ENCODE results near the gene SPDYA. TPM values are rescaled to one million over a fixed set of nuclear protein-coding genes. Genes with fewer than 3 reads are reported as not detected.
"Not testable (repeated sequence)": the region's sequence is repeated elsewhere in the genome, so short reads cannot be mapped to it uniquely, and the experiment has no call there.

SPDYA gene
- total RNA-seq, 5 donors from 2014 or later (not counting 1 experiment from before 2014, with no cell fraction given): 2.2 to 13.3 (median 3.0) TPM

DNA sequence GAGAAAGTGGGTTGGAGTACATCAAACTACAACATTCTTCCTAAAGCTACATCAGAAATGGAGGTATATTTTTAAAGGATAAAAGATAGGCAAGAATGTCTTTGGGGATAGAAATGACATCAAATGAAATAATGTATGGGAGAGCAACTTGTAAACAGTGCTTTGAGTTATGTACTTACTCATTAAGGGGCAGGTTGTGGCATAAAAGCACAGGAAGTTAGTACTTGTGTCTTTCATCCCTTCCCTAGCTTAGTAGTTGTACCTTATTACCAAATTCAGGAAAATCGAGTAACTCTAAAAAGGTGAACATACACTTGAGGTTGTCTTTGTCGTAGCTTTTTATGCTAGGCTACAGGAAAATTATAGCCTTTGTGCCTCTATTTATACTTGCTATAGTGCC is 30.1 kb upstream of the SPDYA start:
- POLR2A ChIA-PET: interaction anchor here (0.6 kb wide), 2 partner anchors 21 to 25 kb away, joined by 4 to 7 read pairs; no protein-coding TSS in a partner anchor
- H3K27me3 ChIP-seq (replicated peaks in 1 of 2; ENCODE audit: control insufficient read depth in 2 of 2, extremely low read depth in 1 of 2, insufficient read depth in 2 of 2, low read length in 1 of 2): no peaks in the 10 kb centered on the region
- Mint-ChIP-seq H3K27ac (peak overlapping the region in 1 of 2 donors; percentile 19), H3K9me3 (no peaks in the 10 kb centered on the region), H3K27me3 (no peaks in the 10 kb centered on the region), H3K4me1 (peaks cover 25 to 28% (median 25%) of the 10 kb centered on the region in 3 donors), H3K36me3 (peaks cover 49% of the 10 kb centered on the region), H3K4me3 (no peak overlapping the region)
- no peak overlapping the region for H3K27ac ChIP-seq (ENCODE audit: low read length)
- ATAC-seq (replicated peaks in 1 of 4): no peak
- peaks cover 2 to 67% of the 10 kb centered on the region in 2 donors for H3K36me3 ChIP-seq (ENCODE audit: control insufficient read depth in 2 of 2, extremely low read depth in 1 of 2, insufficient read depth in 1 of 2, low read length in 1 of 2)
- no peak for DNase-seq
- no CpG with 5 or more reads among the region's 2 CpGs for WGBS (ENCODE audit: insufficient coverage)
- H3K4me3 ChIP-seq (ENCODE audit: control insufficient read depth in 1 of 2, extremely low read depth in 1 of 2, low read length in 1 of 2): no peak overlapping the region
- CTCF ChIA-PET: interaction anchor here in 1 of 2 donors (0.6 kb wide), 1 partner anchor 39 kb away, joined by 3 read pairs; no protein-coding TSS in a partner anchor
- H3K4me1 ChIP-seq (ENCODE audit: control insufficient read depth in 1 of 2, extremely low read depth in 1 of 2, insufficient read depth in 2 of 2, low read length in 2 of 2): peaks cover 0 to 2% of the 10 kb centered on the region in 2 experiments
- H3K9me3 ChIP-seq: no peaks in the 10 kb centered on the region

DNA sequence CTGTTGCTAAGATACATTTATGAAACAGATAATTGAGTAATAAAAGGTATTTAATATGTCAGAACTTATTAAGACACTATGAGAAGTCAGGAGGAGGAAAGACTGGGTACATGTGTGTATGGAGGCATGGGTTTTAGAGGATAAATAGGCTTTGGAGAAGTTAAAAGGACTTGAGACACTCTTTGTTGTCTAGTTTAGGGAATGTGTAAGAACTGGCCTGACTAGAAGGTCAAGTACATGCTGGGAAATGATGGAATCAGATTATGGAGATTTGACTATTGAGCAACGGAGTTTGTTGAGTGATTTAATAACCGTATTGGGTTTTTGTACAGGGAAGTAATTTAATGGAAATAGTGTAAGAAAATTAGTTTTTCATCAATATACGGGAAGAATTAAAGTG is 28.2 kb upstream of the SPDYA start:
- Histone ChIP-seq H3K4me1 (ENCODE audit: control insufficient read depth in 1 of 2, extremely low read depth in 1 of 2, insufficient read depth in 2 of 2, low read length in 2 of 2) (peaks cover 0 to 2% of the 10 kb centered on the region in 2 experiments), H3K9me3 (no peaks in the 10 kb centered on the region), H3K27ac (ENCODE audit: low read length) (no peak overlapping the region), H3K4me3 (ENCODE audit: control insufficient read depth in 1 of 2, extremely low read depth in 1 of 2, low read length in 1 of 2) (no peak overlapping the region), H3K36me3 (ENCODE audit: control insufficient read depth in 2 of 2, extremely low read depth in 1 of 2, insufficient read depth in 1 of 2, low read length in 1 of 2) (peaks cover 2 to 72% of the 10 kb centered on the region in 2 donors), H3K27me3 (replicated peaks in 1 of 2; ENCODE audit: control insufficient read depth in 2 of 2, extremely low read depth in 1 of 2, insufficient read depth in 2 of 2, low read length in 1 of 2) (no peaks in the 10 kb centered on the region)
- ChIA-PET POLR2A (interaction anchor here in 1 of 2 donors (0.5 kb wide), 1 partner anchor 27 kb away, joined by 12 read pairs; no protein-coding TSS in a partner anchor), CTCF (interaction anchor here in 1 of 2 donors (0.9 to 1.3 kb wide), 3 partner anchors 34 to 188 kb away, joined by 3 read pairs; no protein-coding TSS in a partner anchor)
- Mint-ChIP-seq H3K27ac (no peak overlapping the region), H3K27me3 (no peaks in the 10 kb centered on the region), H3K36me3 (peaks cover 46% of the 10 kb centered on the region), H3K4me3 (no peak overlapping the region), H3K4me1 (peaks cover 13 to 15% (median 15%) of the 10 kb centered on the region in 3 donors), H3K9me3 (no peaks in the 10 kb centered on the region)
- DNase-seq (no peak), ATAC-seq (replicated peaks in 1 of 4) (no peak)
- 0% methylated on average over 1 of the region's 3 CpGs for WGBS (ENCODE audit: insufficient coverage)

DNA sequence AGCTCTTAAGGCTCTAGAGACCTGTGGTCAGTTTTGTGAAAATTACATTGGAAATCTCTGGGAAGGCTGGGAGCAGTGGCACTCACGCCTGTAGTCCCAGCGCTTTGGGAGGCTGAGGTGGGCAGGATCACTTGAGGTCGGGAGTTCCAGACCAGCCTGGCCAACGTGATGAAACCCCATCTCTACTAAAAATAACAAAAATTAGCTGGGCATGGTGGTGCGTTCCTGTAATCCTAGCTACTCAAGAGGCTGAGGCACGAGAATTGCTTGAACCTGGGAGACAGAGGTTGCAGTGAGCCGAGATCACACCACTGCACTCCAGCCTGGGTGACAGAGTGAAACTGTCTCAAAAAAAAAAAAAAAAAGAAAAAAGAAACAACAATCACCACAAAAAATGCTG is 26.1 kb upstream of the SPDYA start:
- not testable (repeated sequence) for H3K27ac ChIP-seq (ENCODE audit: low read length); H3K27ac Mint-ChIP-seq; H3K4me3 ChIP-seq (ENCODE audit: control insufficient read depth in 1 of 2, extremely low read depth in 1 of 2, low read length in 1 of 2); H3K27me3 ChIP-seq (replicated peaks in 1 of 2; ENCODE audit: control insufficient read depth in 2 of 2, extremely low read depth in 1 of 2, insufficient read depth in 2 of 2, low read length in 1 of 2); DNase-seq; H3K9me3 ChIP-seq; H3K9me3 Mint-ChIP-seq; H3K4me3 Mint-ChIP-seq; H3K27me3 Mint-ChIP-seq; H3K4me1 ChIP-seq (ENCODE audit: control insufficient read depth in 1 of 2, extremely low read depth in 1 of 2, insufficient read depth in 2 of 2, low read length in 2 of 2)
- Mint-ChIP-seq H3K36me3 (peaks cover 54% of the 10 kb centered on the region), H3K4me1 (peaks cover 7 to 13% (median 9%) of the 10 kb centered on the region in 3 donors)
- ChIA-PET POLR2A (interaction anchor here (0.6 to 1.7 kb wide), 11 partner anchors 10 to 812 kb away, joined by 3 to 17 read pairs (median 4); no protein-coding TSS in a partner anchor), CTCF (interaction anchor here (0.7 to 1.7 kb wide), 2 partner anchors 10 to 17 kb away, joined by 5 to 8 read pairs; no protein-coding TSS in a partner anchor)
- WGBS (ENCODE audit: insufficient coverage): 94% methylated on average over 6 of the region's 7 CpGs
- peaks cover 0 to 73% of the 10 kb centered on the region in 2 donors for H3K36me3 ChIP-seq (ENCODE audit: control insufficient read depth in 2 of 2, extremely low read depth in 1 of 2, insufficient read depth in 1 of 2, low read length in 1 of 2)
- peak in 1 of 4 experiments; percentile 5 for ATAC-seq (replicated peaks in 1 of 4)

DNA sequence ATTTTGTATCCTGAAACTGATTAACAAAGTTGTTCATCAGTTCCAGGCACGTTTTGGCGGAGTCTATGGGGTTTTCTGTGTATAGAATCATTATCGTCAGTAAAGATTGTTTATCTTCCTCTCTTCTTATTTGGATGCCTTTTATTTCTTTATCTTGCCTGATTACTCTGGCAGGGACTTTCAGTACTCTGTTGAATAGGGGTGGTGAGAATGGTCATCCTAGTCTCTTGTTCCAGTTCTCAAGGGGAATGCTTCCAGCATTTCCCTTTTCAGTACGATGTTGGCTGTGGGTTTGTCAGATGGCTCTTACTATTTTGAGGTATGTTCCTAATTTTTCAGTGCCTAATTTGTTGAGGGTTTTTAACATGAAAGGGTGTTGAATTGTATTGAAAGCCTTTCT is 14.0 kb upstream of the SPDYA start:
- no peaks in the 10 kb centered on the region for H3K27me3 Mint-ChIP-seq
- H3K27ac ChIP-seq (ENCODE audit: low read length): no peak overlapping the region
- peaks cover 4% of the 10 kb centered on the region for H3K9me3 ChIP-seq
- peaks cover 16 to 62% of the 10 kb centered on the region in 2 donors for H3K36me3 ChIP-seq (ENCODE audit: control insufficient read depth in 2 of 2, extremely low read depth in 1 of 2, insufficient read depth in 1 of 2, low read length in 1 of 2)
- ChIA-PET POLR2A (interaction anchor here in 1 of 2 donors (0.6 to 0.7 kb wide), 2 partner anchors 12 to 115 kb away, joined by 3 to 6 read pairs; no protein-coding TSS in a partner anchor), CTCF (interaction anchor here in 1 of 2 donors (1.0 kb wide), 1 partner anchor 13 kb away, joined by 3 read pairs; no protein-coding TSS in a partner anchor)
- DNase-seq (no peak), ATAC-seq (replicated peaks in 1 of 4) (no peak)
- H3K4me3 ChIP-seq (ENCODE audit: control insufficient read depth in 1 of 2, extremely low read depth in 1 of 2, low read length in 1 of 2): no peak overlapping the region
- WGBS (ENCODE audit: insufficient coverage): 100% methylated on average over 1 of the region's 4 CpGs
- H3K9me3 Mint-ChIP-seq: peaks cover 0 to 7% (median 2%) of the 10 kb centered on the region in 3 donors
- H3K27me3 ChIP-seq (replicated peaks in 1 of 2; ENCODE audit: control insufficient read depth in 2 of 2, extremely low read depth in 1 of 2, insufficient read depth in 2 of 2, low read length in 1 of 2): no peaks in the 10 kb centered on the region
- peaks cover 59% of the 10 kb centered on the region for H3K36me3 Mint-ChIP-seq
- no peak overlapping the region for H3K4me3 Mint-ChIP-seq
- peaks cover 35 to 37% (median 37%) of the 10 kb centered on the region in 3 donors for H3K4me1 Mint-ChIP-seq
- H3K27ac Mint-ChIP-seq: no peak overlapping the region
- no peaks in the 10 kb centered on the region for H3K4me1 ChIP-seq (ENCODE audit: control insufficient read depth in 1 of 2, extremely low read depth in 1 of 2, insufficient read depth in 2 of 2, low read length in 2 of 2)

DNA sequence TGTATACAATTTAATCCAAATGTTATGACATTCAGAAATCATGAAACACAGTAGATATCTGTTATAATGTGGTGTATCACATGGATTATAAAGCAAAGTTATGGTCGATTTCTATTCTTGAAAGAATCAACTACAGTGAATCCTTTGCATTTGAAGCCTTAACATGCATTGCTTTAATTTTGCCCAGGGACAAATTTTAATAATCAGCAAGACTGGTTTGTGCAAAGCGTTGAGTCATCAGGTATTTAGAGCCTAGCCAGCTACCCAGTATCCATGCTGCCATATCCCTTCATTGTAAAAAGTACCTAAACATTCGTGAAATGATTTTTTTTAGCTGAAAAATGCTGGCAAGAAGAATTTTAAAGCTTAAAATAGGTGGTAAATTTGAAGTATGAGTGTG is 8.9 kb upstream of the SPDYA start:
- Histone ChIP-seq H3K27me3 (replicated peaks in 1 of 2; ENCODE audit: control insufficient read depth in 2 of 2, extremely low read depth in 1 of 2, insufficient read depth in 2 of 2, low read length in 1 of 2) (no peaks in the 10 kb centered on the region), H3K9me3 (no peaks in the 10 kb centered on the region), H3K27ac (ENCODE audit: low read length) (no peak overlapping the region), H3K36me3 (ENCODE audit: control insufficient read depth in 2 of 2, extremely low read depth in 1 of 2, insufficient read depth in 1 of 2, low read length in 1 of 2) (peaks cover 1 to 41% of the 10 kb centered on the region in 2 donors), H3K4me1 (ENCODE audit: control insufficient read depth in 1 of 2, extremely low read depth in 1 of 2, insufficient read depth in 2 of 2, low read length in 2 of 2) (no peaks in the 10 kb centered on the region), H3K4me3 (ENCODE audit: control insufficient read depth in 1 of 2, extremely low read depth in 1 of 2, low read length in 1 of 2) (no peak overlapping the region)
- peaks cover 46% of the 10 kb centered on the region for H3K36me3 Mint-ChIP-seq
- CTCF ChIA-PET: no interaction called here
- WGBS (ENCODE audit: insufficient coverage): no CpG with 5 or more reads among the region's 3 CpGs
- H3K4me1 Mint-ChIP-seq: peaks cover 14 to 16% (median 16%) of the 10 kb centered on the region in 3 donors
- no peak overlapping the region for H3K4me3 Mint-ChIP-seq
- H3K27me3 Mint-ChIP-seq: no peaks in the 10 kb centered on the region
- DNase-seq (no peak), ATAC-seq (replicated peaks in 1 of 4) (no peak)
- H3K9me3 Mint-ChIP-seq: peaks cover 0 to 7% (median 0%) of the 10 kb centered on the region in 3 donors
- POLR2A ChIA-PET: interaction anchor here (0.6 to 1.3 kb wide), 7 partner anchors 8 to 1449 kb away, joined by 3 to 7 read pairs (median 3); no protein-coding TSS in a partner anchor
- no peak overlapping the region for H3K27ac Mint-ChIP-seq

DNA sequence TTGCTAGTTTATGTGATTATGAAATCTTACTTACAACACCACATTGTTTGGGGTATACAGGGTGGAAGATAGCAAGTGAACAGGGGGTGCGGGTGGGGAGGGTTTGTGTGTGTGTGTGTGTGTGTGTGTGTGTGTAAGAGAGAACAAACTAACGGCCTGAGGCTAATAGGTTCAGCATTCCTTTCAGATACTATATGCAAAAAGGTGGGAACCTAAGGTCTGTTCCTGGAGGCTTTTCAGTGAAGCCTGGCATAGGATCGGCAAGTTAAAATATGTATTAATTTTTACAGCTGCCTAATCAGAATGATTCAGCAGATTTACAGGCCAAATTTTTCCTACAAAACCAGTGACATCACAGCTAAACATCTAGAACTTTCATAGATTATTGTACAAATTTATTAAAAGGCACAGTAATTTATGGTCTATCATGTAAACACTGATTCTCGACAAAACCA is 7.6 kb upstream of the SPDYA start:
- Mint-ChIP-seq H3K4me1 (peaks cover 5% of the 10 kb centered on the region in 3 donors), H3K27ac (no peak overlapping the region), H3K27me3 (no peaks in the 10 kb centered on the region), H3K36me3 (peaks cover 33% of the 10 kb centered on the region), H3K9me3 (no peaks in the 10 kb centered on the region), H3K4me3 (no peak overlapping the region)
- H3K9me3 ChIP-seq: no peaks in the 10 kb centered on the region
- DNase-seq: no peak
- 90% methylated on average over 2 of the region's 4 CpGs for WGBS (ENCODE audit: insufficient coverage)
- H3K27ac ChIP-seq (ENCODE audit: low read length): no peak overlapping the region
- ATAC-seq (replicated peaks in 1 of 4): no peak
- H3K36me3 ChIP-seq (ENCODE audit: control insufficient read depth in 2 of 2, extremely low read depth in 1 of 2, insufficient read depth in 1 of 2, low read length in 1 of 2): peaks cover 0 to 31% of the 10 kb centered on the region in 2 donors
- POLR2A ChIA-PET: interaction anchor here (0.8 to 1.3 kb wide), 2 partner anchors 10 to 208 kb away, joined by 3 to 5 read pairs; no protein-coding TSS in a partner anchor
- H3K27me3 ChIP-seq (replicated peaks in 1 of 2; ENCODE audit: control insufficient read depth in 2 of 2, extremely low read depth in 1 of 2, insufficient read depth in 2 of 2, low read length in 1 of 2): no peaks in the 10 kb centered on the region
- H3K4me3 ChIP-seq (ENCODE audit: control insufficient read depth in 1 of 2, extremely low read depth in 1 of 2, low read length in 1 of 2): no peak overlapping the region
- no peaks in the 10 kb centered on the region for H3K4me1 ChIP-seq (ENCODE audit: control insufficient read depth in 1 of 2, extremely low read depth in 1 of 2, insufficient read depth in 2 of 2, low read length in 2 of 2)
- CTCF ChIA-PET: no interaction called here

Data from T-cell (primary cell).